ENCODE measurements around the gene SORL1.

- TF ChIP-seq ZFX (CRISPR knock-in tag; IDR thresholded peaks at IDR 0.05; ENCODE audit: low read depth): no peak
- TF ChIP-seq BCLAF1 (IDR thresholded peaks at IDR 0.05): no peak
- TF ChIP-seq KLF16 (CRISPR knock-in tag; IDR thresholded peaks at IDR 0.05): no peak
- no peak for TF ChIP-seq SCMH1 (CRISPR knock-in tag; IDR thresholded peaks at IDR 0.05; ENCODE audit: borderline replicate concordance)
- no peak for TF ChIP-seq ZNF281 (CRISPR knock-in tag; IDR thresholded peaks at IDR 0.05; ENCODE audit: borderline replicate concordance)
- TF ChIP-seq SP1 (IDR thresholded peaks at IDR 0.05): no peak
- no peak for TF ChIP-seq SP1 (CRISPR knock-in tag; IDR thresholded peaks at IDR 0.05)
- no peak for TF ChIP-seq PRDM10 (CRISPR knock-in tag; IDR thresholded peaks at IDR 0.05; ENCODE audit: low read depth)
Observed at GRCh38 chr11:121500717-121501116, 48.6 kb downstream of the SORL1 start.

Measured in HepG2 (cell line).